GM12878 (cell line): ENCODE measurements around the gene CELF2. TPM values are rescaled to one million over a fixed set of nuclear protein-coding genes. Genes with fewer than 3 reads are reported as not detected.

Source experiments
- ATAC-seq: fragments of 200-7000 bp; cut with Tn5 transposase; 3 replicates; pipeline ENCODE4 v1.9.1; 2020; ENCODE audit warnings: mild to moderate bottlenecking, moderate library complexity
- BruUV-seq: library from RNA; stranded (reverse); fragments of 400-500 nt; replicated peaks from 2 replicates; lab custom pipeline; 2021; lab: Mats Ljungman, UMichigan
- CTCF ChIA-PET: fragments of 300-600 bp; sonication (Branson Sonifier 250); formaldehyde crosslinking; extraction: SDS; loops from one replicate; lab custom pipeline; 2021; ENCODE audit warnings: inconsistent platforms; lab: Yijun Ruan, JAX
- POLR2A ChIA-PET: fragments of 350-600 bp; formaldehyde crosslinking; extraction: SDS; loops from one replicate; lab custom pipeline; 2021; ENCODE audit warnings: inconsistent platforms; lab: Charles Lee
- RAD21 ChIA-PET: fragments of 300-600 bp; sonication (Branson Sonifier 250); formaldehyde crosslinking; loops from one replicate; lab custom pipeline; 2023; ENCODE audit warnings: antibody characterized with exemption; ENCODE audit not compliant: unreplicated experiment; lab: Charles Lee
- SMC1A ChIA-PET: fragments of 300-600 bp; sonication (Branson Sonifier 250); formaldehyde crosslinking; loops from one replicate; lab custom pipeline; 2023; ENCODE audit not compliant: unreplicated experiment, uncharacterized antibody; lab: Charles Lee
- DNase-seq: peaks from one replicate; pipeline ENCODE4 v3.0.0-alpha.2; 2011; ENCODE audit warnings: low read depth, low spot score
- FAIRE-seq: peaks from 3 replicates; lab custom pipeline; 2011; peaks lifted over from hg19 to GRCh38; lab: Jason Lieb, UNC
- H2AFZ ChIP-seq: 2 replicates; pipeline ENCODE4 v1.6.0; 2011; ENCODE audit warnings: low read depth, low read length, control low read depth; ENCODE audit not compliant: control insufficient read depth
- H3K27ac ChIP-seq: 2 replicates; pipeline ENCODE4 v1.5.1; 2011; ENCODE audit warnings: control low read depth; ENCODE audit not compliant: control insufficient read depth, insufficient read depth
- H3K27me3 ChIP-seq, 2 experiments: replicated peaks in 1 of 2; 2 replicates each; pipeline versions ENCODE4 v1.6.0 to v1.6.1; 2011; ENCODE audit warnings: low read length in 1 of 2; ENCODE audit not compliant: control insufficient read depth in 2 of 2, insufficient read depth in 2 of 2
- H3K36me3 ChIP-seq, 2 experiments: 2 replicates each; pipeline ENCODE4 v1.5.1; 2011; ENCODE audit warnings: low read length in 1 of 2; ENCODE audit not compliant: control insufficient read depth in 2 of 2, insufficient read depth in 2 of 2
- H3K4me1 ChIP-seq: 2 replicates; pipeline ENCODE4 v1.6.1; 2011; ENCODE audit warnings: mild to moderate bottlenecking, low read length, moderate library complexity, mixed read lengths; ENCODE audit not compliant: control insufficient read depth, insufficient read depth
- H3K4me2 ChIP-seq: 2 replicates; pipeline ENCODE4 v1.6.0; 2011; ENCODE audit warnings: control low read depth; ENCODE audit not compliant: control insufficient read depth, insufficient read depth
- H3K4me3 ChIP-seq: fragments of 200-600 bp; sonication (generic); 2 replicates; pipeline ENCODE4 v1.5.1; 2016
- H3K79me2 ChIP-seq: 2 replicates; pipeline ENCODE4 v1.6.0; 2011; ENCODE audit warnings: low read length; ENCODE audit not compliant: control insufficient read depth, insufficient read depth
- H3K9ac ChIP-seq: 2 replicates; pipeline ENCODE4 v1.8.0; 2011; ENCODE audit warnings: low read length, control low read depth, mixed read lengths; ENCODE audit not compliant: control insufficient read depth, insufficient read depth
- H3K9me3 ChIP-seq: replicated peaks from 3 replicates; pipeline ENCODE4 v1.5.1; 2011; ENCODE audit warnings: mild to moderate bottlenecking, low read length; ENCODE audit not compliant: control insufficient read depth, insufficient read depth
- H4K20me1 ChIP-seq: 2 replicates; pipeline ENCODE4 v1.6.0; 2011; ENCODE audit not compliant: control insufficient read depth, insufficient read depth
- BMI1 ChIP-seq: fragments of 450-650 bp; IDR thresholded peaks from 2 replicates; pipeline ENCODE4 v1.6.1; 2016; ENCODE audit warnings: mild to moderate bottlenecking, moderate library complexity, borderline replicate concordance
- CHD1 ChIP-seq: IDR thresholded peaks from 2 replicates; pipeline ENCODE4 v1.6.1; 2012; ENCODE audit warnings: low read depth, low read length, improper control_type of control experiment
- CREB1 ChIP-seq: IDR thresholded peaks from 2 replicates; pipeline ENCODE4 v1.6.1; 2012; ENCODE audit warnings: low read depth, mild to moderate bottlenecking, inconsistent platforms
- EP300 ChIP-seq, 2 experiments: fragments of 150-350 bp in 1 of 2; IDR thresholded peaks; 2 replicates each; pipeline ENCODE4 v1.6.1; 2011 to 2012; ENCODE audit warnings: low read depth in 2 of 2, low read length in 2 of 2, borderline replicate concordance in 1 of 2, improper control_type of control experiment in 1 of 2, inconsistent platforms in 1 of 2; ENCODE audit not compliant: control insufficient read depth in 1 of 2
- FOXK2 ChIP-seq: fragments of 450-650 bp; IDR thresholded peaks from 2 replicates; pipeline ENCODE4 v1.6.1; 2017; ENCODE audit warnings: mild to moderate bottlenecking, moderate library complexity
- HDAC2 ChIP-seq: fragments of 200-600 bp; sonication (generic); IDR thresholded peaks from 2 replicates; pipeline ENCODE4 v1.6.1; 2017
- MYB ChIP-seq: fragments of 150-350 bp; IDR thresholded peaks from 2 replicates; pipeline ENCODE4 v1.6.1; 2014; ENCODE audit warnings: mild to moderate bottlenecking, low read depth, low read length, borderline replicate concordance
- NR2C1 ChIP-seq: fragments of 450-650 bp; IDR thresholded peaks from 2 replicates; pipeline ENCODE4 v1.6.1; 2017; ENCODE audit warnings: antibody characterized with exemption, mild to moderate bottlenecking, moderate library complexity
- NR2F1 ChIP-seq: fragments of 450-650 bp; conservative IDR thresholded peaks from 2 replicates; pipeline ENCODE4 v1.6.1; 2017; ENCODE audit warnings: mild to moderate bottlenecking
- NRF1 ChIP-seq: conservative IDR thresholded peaks from 2 replicates; pipeline ENCODE4 v1.6.1; 2011; ENCODE audit warnings: mild to moderate bottlenecking, low read depth, low read length, improper control_type of control experiment
- POU2F2 ChIP-seq: IDR thresholded peaks from 3 replicates; pipeline ENCODE4 v1.6.1; 2011; ENCODE audit warnings: low read depth, mild to moderate bottlenecking, low read length, borderline replicate concordance
- TCF12 ChIP-seq: IDR thresholded peaks from 2 replicates; pipeline ENCODE4 v1.6.1; 2011; ENCODE audit warnings: low read depth, mild to moderate bottlenecking, low read length
- ZNF217 ChIP-seq: fragments of 450-650 bp; IDR thresholded peaks from 2 replicates; pipeline ENCODE4 v1.6.1; 2017; ENCODE audit warnings: antibody characterized with exemption, mild to moderate bottlenecking
- WGBS: methylation state at CpG from one replicate; pipeline ENCODE4 v1.1.6; 2016; ENCODE audit warnings: low lambda C conversion rate; ENCODE audit not compliant: insufficient replicate concordance, insufficient coverage; ENCODE audit errors: missing lambda C conversion rate; 5-methylcytosine and 5-hydroxymethylcytosine counted together
- in situ Hi-C: fragments of 300-500 bp; cut with MboI; formaldehyde crosslinking; loops from 9 replicates; pipeline ENCODE4 v1.14.3; 2018; ENCODE audit warnings: mixed read lengths
- intact Hi-C: fragments of 100-400 bp; cut with micrococcal nuclease; formaldehyde crosslinking; loops from one replicate; pipeline ENCODE4 v1.14.2; 2022; ENCODE audit not compliant: unreplicated experiment
- polyA plus RNA-seq, 11 experiments: library from polyadenylated mRNA; depleted of rRNA in 4 of 11; unstranded in 6 of 11; stranded (reverse) in 5 of 11; fragments of >200 nt; fragmentation: Nextera tagmentation in 4 of 11; fragmentation: Illumina TruSeq in 1 of 11; extraction: Ambion mirVana in 4 of 11; extraction: Trizol in 1 of 11; gene quantifications; 1 replicate in 1 of 11; 2 replicates in 10 of 11; pipeline versions ENCODE4 v1.2.1 to v1.2.3, GENCODE V29; 2011 to 2016; ENCODE audit warnings: inconsistent platforms in 2 of 11, missing spikeins in 2 of 11, low read depth in 1 of 11
- total RNA-seq, 4 experiments: library from RNA; depleted of rRNA in 3 of 4; stranded (reverse); fragments of >200 nt in 3 of 4; fragmentation: Illumina TruSeq in 1 of 4; extraction: Trizol in 1 of 4; gene quantifications; 2 replicates each; pipeline versions ENCODE4 v1.2.1 to v1.2.3, GENCODE V29; 2013 to 2021
- TF ChIP-seq, protein P1 (sequence below): IDR thresholded peaks from 2 replicates; pipeline ENCODE4 v1.6.1; 2011; ENCODE audit warnings: low read depth, low read length, improper control_type of control experiment, borderline replicate concordance

Gene CELF2
- total and polyA plus RNA-seq, 10 of the 15 experiments (the other 5 are each of a cell fraction or from before 2014, with no cell fraction given) = 20.8 to 129 (median 86.3) TPM

DNA sequence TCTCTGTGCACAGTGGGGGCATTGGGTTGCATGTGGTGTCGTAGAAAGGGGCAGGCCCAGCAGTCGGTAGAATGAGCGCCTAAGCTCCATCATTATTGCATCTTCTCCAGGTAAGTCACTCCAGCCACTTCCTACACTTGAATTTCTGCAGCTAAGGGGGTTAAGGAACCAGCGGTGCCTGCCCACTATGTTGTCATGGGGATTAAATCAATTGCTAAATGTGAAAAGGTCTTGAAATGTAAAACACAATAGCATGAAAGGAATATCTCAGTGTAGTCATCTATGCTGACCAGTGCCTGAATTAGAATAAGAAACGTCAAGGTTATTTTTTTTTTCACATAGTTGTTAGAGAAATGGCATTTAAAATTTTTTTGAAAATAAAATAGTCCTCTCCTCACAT lies 15.2 kb upstream of the CELF2 start (continued):
- TF ChIP-seq NRF1 = no peak

DNA sequence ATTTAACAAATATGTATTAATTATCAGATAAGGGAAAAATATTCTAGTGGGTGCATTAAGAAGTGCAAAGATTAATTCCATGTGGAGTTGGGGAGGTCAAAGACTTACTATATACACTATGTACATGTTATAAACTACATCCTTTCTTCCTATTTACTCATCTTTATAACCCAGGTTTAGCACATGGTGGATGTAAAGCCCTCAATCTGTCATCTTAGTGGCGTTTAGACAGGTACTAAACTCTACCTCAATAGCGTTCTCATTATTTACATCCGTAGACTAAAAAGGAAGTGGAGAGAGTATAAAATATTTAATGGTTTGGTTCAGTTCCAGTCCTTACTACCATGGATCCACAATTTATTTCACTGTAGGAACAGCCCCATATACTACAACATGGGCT lies 14.8 kb upstream of the CELF2 start:
- ATAC-seq (no peak), DNase-seq (no peak)
- Histone ChIP-seq H3K79me2 (no peaks in the 10 kb centered on the region), H3K4me3 (no peak overlapping the region), H3K27me3 (no peaks in the 10 kb centered on the region), H3K9me3 (no peaks in the 10 kb centered on the region), H3K36me3 (no peaks in the 10 kb centered on the region), H3K9ac (no peak overlapping the region), H3K27ac (no peak overlapping the region), H2AFZ (no peak overlapping the region), H4K20me1 (no peaks in the 10 kb centered on the region), H3K4me2 (no peak overlapping the region)
- in situ Hi-C loops (no loop called here), intact Hi-C loops (no loop called here)
- no TSS peak for BruUV-seq
- SMC1A ChIA-PET = no interaction called here
- RAD21 ChIA-PET = no interaction called here
- WGBS = 61% methylated on average over 3 of the region's 3 CpGs
- CTCF ChIA-PET = no interaction called here
- TF ChIP-seq POU2F2 (no peak), CHD1 (no peak), FOXK2 (no peak), CREB1 (no peak), MYB (no peak), NR2C1 (no peak), HDAC2 (no peak), BMI1 (no peak), EP300 (IDR thresholded peaks at IDR 0.05; ENCODE audit: borderline replicate concordance in 1 of 2, control insufficient read depth in 1 of 2, low read depth in 2 of 2, low read length in 2 of 2) (no peak), NR2F1 (no peak), ZNF217 (no peak), TCF12 (no peak)
- TF ChIP-seq, protein P1, sequence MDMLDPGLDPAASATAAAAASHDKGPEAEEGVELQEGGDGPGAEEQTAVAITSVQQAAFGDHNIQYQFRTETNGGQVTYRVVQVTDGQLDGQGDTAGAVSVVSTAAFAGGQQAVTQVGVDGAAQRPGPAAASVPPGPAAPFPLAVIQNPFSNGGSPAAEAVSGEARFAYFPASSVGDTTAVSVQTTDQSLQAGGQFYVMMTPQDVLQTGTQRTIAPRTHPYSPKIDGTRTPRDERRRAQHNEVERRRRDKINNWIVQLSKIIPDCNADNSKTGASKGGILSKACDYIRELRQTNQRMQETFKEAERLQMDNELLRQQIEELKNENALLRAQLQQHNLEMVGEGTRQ = no peak
- TF ChIP-seq, all 136 proteins: peak for 0
- FAIRE-seq = no peak
- H3K4me1 ChIP-seq = no peaks in the 10 kb centered on the region
- POLR2A ChIA-PET = no interaction called here
